Measurements from ENCODE around the gene SLC43A2.

GRCh38 chr17:1620486-1620885 is 8.1 kb downstream of the SLC43A2 start:
- TF ChIP-seq, protein P1, sequence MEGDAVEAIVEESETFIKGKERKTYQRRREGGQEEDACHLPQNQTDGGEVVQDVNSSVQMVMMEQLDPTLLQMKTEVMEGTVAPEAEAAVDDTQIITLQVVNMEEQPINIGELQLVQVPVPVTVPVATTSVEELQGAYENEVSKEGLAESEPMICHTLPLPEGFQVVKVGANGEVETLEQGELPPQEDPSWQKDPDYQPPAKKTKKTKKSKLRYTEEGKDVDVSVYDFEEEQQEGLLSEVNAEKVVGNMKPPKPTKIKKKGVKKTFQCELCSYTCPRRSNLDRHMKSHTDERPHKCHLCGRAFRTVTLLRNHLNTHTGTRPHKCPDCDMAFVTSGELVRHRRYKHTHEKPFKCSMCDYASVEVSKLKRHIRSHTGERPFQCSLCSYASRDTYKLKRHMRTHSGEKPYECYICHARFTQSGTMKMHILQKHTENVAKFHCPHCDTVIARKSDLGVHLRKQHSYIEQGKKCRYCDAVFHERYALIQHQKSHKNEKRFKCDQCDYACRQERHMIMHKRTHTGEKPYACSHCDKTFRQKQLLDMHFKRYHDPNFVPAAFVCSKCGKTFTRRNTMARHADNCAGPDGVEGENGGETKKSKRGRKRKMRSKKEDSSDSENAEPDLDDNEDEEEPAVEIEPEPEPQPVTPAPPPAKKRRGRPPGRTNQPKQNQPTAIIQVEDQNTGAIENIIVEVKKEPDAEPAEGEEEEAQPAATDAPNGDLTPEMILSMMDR (IDR thresholded peaks at IDR 0.05): no peak
- TF ChIP-seq CEBPB (IDR thresholded peaks at IDR 0.05) (no peak), CBX2 (IDR thresholded peaks at IDR 0.05; ENCODE audit: borderline replicate concordance, low read depth) (no peak), NR3C1 (IDR thresholded peaks at IDR 0.05) (no peak), PBX3 (IDR thresholded peaks at IDR 0.05) (no peak), TP53 (CRISPR knock-in tag; IDR thresholded peaks at IDR 0.05) (no peak), HMGXB4 (CRISPR knock-in tag; IDR thresholded peaks at IDR 0.05; ENCODE audit: borderline replicate concordance) (no peak), MAFK (IDR thresholded peaks at IDR 0.05; ENCODE audit: partially characterized antibody) (no peak), RAD21 (conservative IDR thresholded peaks at IDR 0.05 in 1 of 2, IDR thresholded peaks at IDR 0.05 in 1 of 2) (no peak), GATA3 (IDR thresholded peaks at IDR 0.05; ENCODE audit: borderline replicate concordance) (no peak)
